CD4-positive, alpha-beta T cell treated with Interferon alpha-2 for 1 hour (primary cell): ENCODE results near the gene PLD3.
"Not testable (repeated sequence)": the region's sequence is repeated elsewhere in the genome, so short reads cannot be mapped to it uniquely, and the experiment has no call there.

ENCODE experiments used
- DNase-seq, 2 donors: peaks; one replicate each; pipeline ENCODE4 v3.0.0-alpha.2; 2020 to 2022

The PLD3 gene

GRCh38 chr19:40390084-40390742, 41.7 kb downstream of the PLD3 start, which contains the start of gene HIPK4:
Gene HIPK4, minus strand, starts transcription at chr19:40390181. Its CDS starts 279 bp downstream, at chr19:40389902.
- DNase-seq: no peak

DNA sequence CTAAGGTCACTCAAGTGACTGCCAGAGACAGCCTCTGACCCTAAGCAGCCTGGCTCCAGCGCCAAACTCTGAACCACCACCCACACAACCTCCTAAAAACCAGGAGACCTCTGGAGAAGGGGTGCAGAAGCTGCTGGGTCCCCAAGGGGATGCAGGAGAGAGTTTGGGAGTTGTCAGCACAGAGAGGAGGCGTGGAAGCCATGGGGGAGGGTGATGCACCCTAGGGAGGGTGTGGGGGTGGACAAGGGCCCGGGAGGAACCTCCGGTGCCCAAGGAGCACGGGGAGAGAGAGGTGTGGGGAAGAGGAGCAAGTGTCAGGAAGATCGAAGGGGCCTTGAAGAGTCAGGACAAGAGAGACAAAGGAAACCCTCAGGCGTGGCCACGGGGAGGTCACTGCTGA, 43.6 kb downstream of the PLD3 start:
- DNase-seq: no peak

GRCh38 chr19:40392894-40393517, 44.5 kb downstream of the PLD3 start:
- DNase-seq: no peak

- DNase-seq: no peak
Observed at GRCh38 chr19:40393894-40394815, 45.7 kb downstream of the PLD3 start.

DNA sequence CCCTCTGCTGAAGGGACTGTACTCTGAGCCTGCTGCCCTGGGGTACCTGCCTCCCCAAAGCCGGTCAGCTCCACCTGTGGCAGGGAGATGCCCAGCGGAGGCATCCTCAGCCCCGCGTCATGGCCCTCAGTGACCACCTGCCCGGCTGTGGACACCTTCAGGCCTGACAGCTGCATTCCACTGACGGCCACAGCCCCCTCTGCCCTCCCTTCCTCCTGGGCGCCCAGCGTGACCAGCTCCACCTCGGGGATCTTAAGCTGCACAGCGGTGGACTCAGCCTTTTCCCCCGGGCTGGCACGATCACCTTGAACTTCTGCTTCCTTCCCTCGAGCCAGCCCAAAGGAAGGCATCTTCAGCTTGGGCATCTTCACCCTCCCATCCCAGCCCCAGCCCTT, 46.3 kb downstream of the PLD3 start:
- DNase-seq: no peak

GRCh38 chr19:40395956-40396355, 47.5 kb downstream of the PLD3 start:
- DNase-seq: no peak

GRCh38 chr19:40396886-40397567, 48.5 kb downstream of the PLD3 start:
- no peak for DNase-seq

- no peak for DNase-seq
Observed at GRCh38 chr19:40397568-40397906, 49.0 kb downstream of the PLD3 start.

GRCh38 chr19:40398417-40399131, 50.1 kb downstream of the PLD3 start:
- peak; percentile 77 to 83 for DNase-seq

GRCh38 chr19:40400559-40400958, 52.1 kb downstream of the PLD3 start:
- no peak for DNase-seq

DNA sequence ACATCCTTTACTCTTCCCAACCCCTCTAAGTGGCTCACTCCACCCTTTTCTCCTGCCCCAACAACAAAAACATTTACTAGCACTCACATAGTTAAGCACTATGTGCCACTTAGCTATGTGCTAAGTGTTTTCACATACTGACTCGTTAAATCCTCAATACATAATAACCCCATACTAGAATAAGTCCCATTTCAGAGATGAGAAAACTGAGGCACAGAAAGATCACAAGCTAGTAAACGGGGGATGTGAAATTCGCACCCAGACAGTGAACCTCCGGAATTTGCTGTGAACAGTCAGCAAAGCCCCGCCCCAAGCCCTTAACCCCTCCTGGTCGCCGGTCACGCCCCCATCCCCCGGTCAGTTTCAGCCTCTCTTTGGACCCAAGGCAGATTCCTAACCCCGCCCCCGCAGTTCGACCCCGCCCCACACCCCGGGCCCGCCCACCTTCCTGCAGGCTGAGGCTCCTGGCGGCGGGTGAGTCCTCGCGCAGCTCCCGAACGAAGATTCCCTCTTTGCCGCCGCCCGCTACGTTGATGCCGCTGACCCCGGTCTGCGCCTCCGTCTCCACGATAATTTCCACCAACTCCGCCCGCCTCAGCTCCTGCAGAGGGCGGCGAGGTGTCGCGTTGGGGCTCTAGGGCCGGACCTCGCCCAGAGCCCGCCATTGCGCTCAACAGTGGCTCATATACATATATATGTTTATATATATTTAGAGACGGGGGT, 54.9 kb downstream of the PLD3 start:
- DNase-seq: peak; percentile 86 to 88

GRCh38 chr19:40407714-40408597, 59.5 kb downstream of the PLD3 start:
- DNase-seq: no peak

GRCh38 chr19:40408598-40408925, 60.1 kb downstream of the PLD3 start:
- DNase-seq: not testable (repeated sequence)

DNA sequence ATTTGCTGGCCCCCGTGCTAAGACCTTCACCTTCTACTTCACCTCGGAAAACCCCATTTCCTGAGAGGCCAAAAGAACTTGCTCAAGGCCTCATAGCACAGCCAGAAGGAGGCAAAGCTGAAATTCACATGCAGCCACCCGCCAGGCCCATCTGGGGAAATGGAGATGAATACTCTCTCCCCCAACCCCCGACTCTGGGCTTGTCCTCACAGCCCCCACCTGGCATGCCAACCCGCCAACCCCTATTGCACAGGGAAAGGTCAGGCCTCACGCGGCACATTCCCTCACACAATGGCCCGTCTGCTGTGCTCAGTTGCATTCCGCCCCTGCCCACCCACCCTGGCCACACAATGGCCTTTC, 61.5 kb downstream of the PLD3 start:
- no peak for DNase-seq

DNA sequence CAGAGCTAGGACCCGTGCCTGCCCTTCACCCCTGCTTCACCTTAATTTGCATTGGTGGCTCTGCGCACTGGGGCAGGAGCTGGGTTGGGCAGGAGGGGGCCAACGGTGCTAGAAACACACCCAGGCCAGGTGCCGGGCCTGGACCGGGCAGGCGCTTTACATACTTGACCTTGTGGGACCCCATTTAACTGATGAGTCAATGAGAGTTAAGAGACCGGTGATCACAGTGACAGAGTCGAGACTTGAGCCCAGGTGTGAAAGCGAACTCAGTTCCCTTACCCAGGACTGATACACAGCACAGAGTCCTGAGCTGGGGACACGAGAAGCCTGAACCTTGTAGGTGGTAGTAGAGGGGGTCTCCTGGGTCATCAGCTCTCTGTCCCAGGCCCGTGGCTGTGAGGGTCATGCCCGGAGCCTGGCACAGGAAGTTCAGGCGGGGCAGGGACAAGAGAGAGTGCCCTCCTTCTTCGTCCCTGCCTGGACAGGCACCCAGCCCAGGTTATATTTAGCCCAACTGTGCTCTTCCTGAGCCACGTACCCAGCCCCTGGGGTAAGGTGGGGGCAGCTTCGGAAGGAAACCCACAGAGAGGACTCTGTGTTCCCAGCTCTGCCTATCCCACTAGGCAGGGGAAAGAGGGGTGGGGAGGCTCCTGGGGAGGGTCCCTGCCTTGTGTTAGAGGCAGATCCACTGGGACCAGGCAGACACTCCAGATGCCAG, 62.8 kb downstream of the PLD3 start:
- DNase-seq: no peak

- DNase-seq: no peak
Observed at GRCh38 chr19:40411958-40412499, 63.5 kb downstream of the PLD3 start.

DNA sequence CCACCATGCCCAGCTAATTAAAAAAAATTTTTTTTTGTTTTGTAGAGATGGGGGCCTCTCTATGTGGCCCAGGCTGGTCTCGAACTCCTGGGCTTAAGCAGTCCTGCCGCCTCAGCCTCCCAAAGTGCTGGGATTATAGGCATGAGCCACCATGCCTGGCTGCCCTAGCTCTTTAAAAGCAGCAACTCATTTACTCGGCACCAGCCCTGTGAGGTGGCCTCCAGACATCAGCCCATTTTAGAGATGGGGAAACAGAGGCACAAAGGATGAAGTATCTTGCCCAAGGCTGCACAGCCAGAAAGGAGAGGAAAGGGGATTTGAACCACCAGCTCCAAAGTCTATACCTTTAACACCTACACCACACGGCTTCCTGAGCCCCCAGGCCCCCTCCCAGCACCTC, 64.4 kb downstream of the PLD3 start:
- no peak for DNase-seq

- no peak for DNase-seq
Observed at GRCh38 chr19:40413291-40413845, 64.9 kb downstream of the PLD3 start, which contains the start of gene PRX. Gene PRX, minus strand, starts transcription at chr19:40413378. Its CDS starts 5,446 bp downstream, at chr19:40407932.
